Activated CD4-positive, alpha-beta memory T cell treated with anti-CD3 and anti-CD28 coated beads, Interleukin-2, amount 10 ng/mL, durations not matched to agents 7 days and 5 days (primary cell): ENCODE data around the gene SKOR2. TPM values are rescaled to one million over a fixed set of nuclear protein-coding genes. Genes with fewer than 3 reads are reported as not detected.

Experiments
- CTCF ChIA-PET: fragments of 350-600 bp; sonication (Branson Sonifier 250); formaldehyde crosslinking; loops from one replicate; lab custom pipeline; 2021; ENCODE audit warnings: antibody characterized with exemption, inconsistent platforms; lab: Charles Lee
- POLR2A ChIA-PET: fragments of 350-600 bp; sonication (Branson Sonifier 250); formaldehyde crosslinking; loops from one replicate; lab custom pipeline; 2021; ENCODE audit warnings: antibody characterized with exemption; lab: Charles Lee
- DNase-seq: peaks from one replicate; pipeline ENCODE4 v3.0.0-alpha.2; 2020
- H3K27ac Mint-ChIP-seq: one replicate; pipeline ENCODE4 v1.8.0; 2021; ENCODE audit warnings: mild to moderate bottlenecking, mixed read lengths
- H3K27me3 Mint-ChIP-seq: one replicate; pipeline ENCODE4 v1.8.0; 2021; ENCODE audit warnings: mixed read lengths
- H3K36me3 Mint-ChIP-seq: one replicate; pipeline ENCODE4 v1.8.0; 2021; ENCODE audit warnings: low read depth, mixed read lengths
- H3K4me1 Mint-ChIP-seq: one replicate; pipeline ENCODE4 v1.8.0; 2021; ENCODE audit warnings: mixed read lengths
- H3K4me3 Mint-ChIP-seq: one replicate; pipeline ENCODE4 v1.8.0; 2021; ENCODE audit warnings: mild to moderate bottlenecking, mixed read lengths
- H3K9me3 Mint-ChIP-seq: one replicate; pipeline ENCODE4 v1.8.0; 2021; ENCODE audit warnings: mixed read lengths
- total RNA-seq, 2 experiments: library from RNA; stranded (reverse); gene quantifications; one replicate each; pipeline ENCODE4 v1.2.3, GENCODE V29; 2021

The SKOR2 gene
- total RNA-seq, 2 experiments from 2014 or later = not detected

DNA sequence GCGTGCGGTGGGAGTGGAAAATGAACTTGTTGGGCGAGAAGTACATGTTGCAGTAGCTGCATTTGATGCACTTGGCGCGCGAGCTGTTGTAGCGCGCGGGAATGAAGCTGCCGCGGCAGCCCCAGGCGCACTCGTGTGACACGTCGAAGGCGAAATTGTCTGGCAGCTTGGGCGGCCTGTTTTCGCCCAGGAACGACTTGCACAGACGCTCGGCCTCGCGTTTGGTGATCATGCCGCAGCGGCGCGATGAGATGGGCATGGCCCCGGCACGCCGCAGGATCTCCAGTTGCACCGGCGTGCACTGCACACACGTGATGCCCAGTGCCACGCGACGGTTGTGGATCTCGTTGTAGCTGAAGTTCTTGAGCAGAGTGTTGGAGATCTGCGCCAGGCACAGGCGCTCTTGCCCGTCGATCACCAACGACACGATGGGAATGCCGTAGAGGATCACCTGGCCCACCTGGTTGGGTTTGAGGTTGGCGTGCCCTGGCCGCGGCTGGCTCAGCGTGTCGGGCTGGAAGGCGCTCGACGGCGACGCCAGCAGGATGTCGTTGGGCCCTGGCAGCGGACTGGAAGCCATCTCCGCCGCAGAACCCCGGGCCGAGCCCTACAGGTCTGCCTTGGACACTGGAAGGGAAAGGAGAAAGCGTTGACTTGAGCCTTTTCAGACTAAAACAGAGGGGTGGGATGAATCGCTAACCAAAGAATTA is 2.7 kb downstream of the SKOR2 start:
- ChIA-PET CTCF (interaction anchor here (1.1 kb wide), 1 partner anchor 15 kb away, joined by 3 read pairs; no protein-coding TSS in a partner anchor), POLR2A (no interaction called here)
- no peak for DNase-seq
- Mint-ChIP-seq H3K27me3 (peaks cover 77% of the 10 kb centered on the region), H3K9me3 (peaks cover 3% of the 10 kb centered on the region), H3K27ac (peak overlapping the region; percentile 42), H3K4me3 (no peak overlapping the region), H3K4me1 (no peaks in the 10 kb centered on the region), H3K36me3 (peaks cover 14% of the 10 kb centered on the region)

DNA sequence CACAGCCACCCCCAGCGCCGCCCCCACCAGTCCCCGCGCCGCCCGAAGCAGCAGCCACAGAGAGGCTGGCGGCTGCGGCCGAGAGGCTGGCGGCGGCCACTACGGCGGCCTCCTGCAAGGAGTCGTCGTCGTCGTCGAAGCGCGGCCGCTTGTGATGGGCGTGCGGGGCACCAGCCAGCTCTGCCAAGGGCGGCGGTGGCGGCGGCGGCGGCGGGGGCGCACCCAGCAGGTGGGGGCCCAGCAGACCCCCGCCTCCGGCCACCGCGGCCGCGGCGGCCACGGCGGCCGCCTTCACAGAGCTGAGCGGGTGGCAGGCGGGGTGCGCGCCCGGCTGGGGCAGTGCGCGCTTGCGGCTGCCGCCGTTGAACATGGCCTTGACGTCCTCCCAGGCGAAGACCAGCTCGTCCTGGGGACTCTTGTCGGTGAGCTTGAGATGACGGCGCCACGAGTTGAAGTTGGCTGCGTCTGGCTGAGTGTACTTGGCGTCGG is 3.3 kb downstream of the SKOR2 start:
- CTCF ChIA-PET = interaction anchor here (1.1 kb wide), 1 partner anchor 14 kb away, joined by 3 read pairs; no protein-coding TSS in a partner anchor
- Mint-ChIP-seq H3K36me3 (peaks cover 14% of the 10 kb centered on the region), H3K9me3 (peaks cover 3% of the 10 kb centered on the region), H3K27me3 (peaks cover 75% of the 10 kb centered on the region), H3K4me1 (no peaks in the 10 kb centered on the region), H3K4me3 (no peak overlapping the region), H3K27ac (peak overlapping the region; percentile 42)
- DNase-seq = no peak
- POLR2A ChIA-PET = no interaction called here

DNA sequence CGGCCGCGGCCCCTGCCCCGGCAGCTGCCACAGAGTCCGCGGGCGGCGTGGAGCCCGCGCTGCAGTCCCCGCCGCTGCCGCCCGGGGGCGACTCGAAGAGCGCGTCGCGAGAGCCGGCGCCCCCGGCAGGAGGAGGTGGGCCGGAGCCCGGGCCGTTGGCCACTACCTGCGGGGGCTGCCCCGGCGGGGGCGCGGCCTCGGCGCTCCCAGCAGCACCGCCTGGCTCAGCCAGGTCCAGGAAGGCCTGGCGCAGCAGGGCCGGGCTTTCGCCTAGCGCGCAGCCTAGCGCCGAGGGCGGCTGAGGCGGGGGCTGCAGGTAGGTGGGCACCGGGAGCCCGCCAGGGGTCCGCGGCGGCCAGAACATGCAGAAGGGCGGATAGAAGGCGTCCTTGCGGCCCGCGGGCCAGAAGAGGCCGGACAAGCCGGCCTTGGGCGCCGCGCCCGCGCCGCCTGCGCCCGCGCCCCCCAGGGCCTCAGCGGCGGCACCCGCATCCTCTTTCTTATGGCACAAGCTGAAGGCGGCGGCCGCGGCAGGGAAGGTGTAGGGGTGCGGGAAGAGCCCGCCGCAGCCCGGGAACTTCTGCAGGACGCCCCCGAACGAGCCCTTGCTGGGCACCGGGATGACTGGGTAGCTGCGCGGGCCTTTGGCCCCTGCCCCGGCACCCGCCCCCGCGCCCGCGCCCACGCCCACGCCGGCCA is 3.9 kb downstream of the SKOR2 start:
- Mint-ChIP-seq H3K27ac (no peak overlapping the region), H3K4me1 (no peaks in the 10 kb centered on the region), H3K4me3 (no peak overlapping the region), H3K36me3 (peaks cover 14% of the 10 kb centered on the region), H3K27me3 (peaks cover 75% of the 10 kb centered on the region), H3K9me3 (peaks cover 3% of the 10 kb centered on the region)
- no peak for DNase-seq
- POLR2A ChIA-PET = no interaction called here
- CTCF ChIA-PET = interaction anchor here (1.1 kb wide), 1 partner anchor 13 kb away, joined by 3 read pairs; no protein-coding TSS in a partner anchor

DNA sequence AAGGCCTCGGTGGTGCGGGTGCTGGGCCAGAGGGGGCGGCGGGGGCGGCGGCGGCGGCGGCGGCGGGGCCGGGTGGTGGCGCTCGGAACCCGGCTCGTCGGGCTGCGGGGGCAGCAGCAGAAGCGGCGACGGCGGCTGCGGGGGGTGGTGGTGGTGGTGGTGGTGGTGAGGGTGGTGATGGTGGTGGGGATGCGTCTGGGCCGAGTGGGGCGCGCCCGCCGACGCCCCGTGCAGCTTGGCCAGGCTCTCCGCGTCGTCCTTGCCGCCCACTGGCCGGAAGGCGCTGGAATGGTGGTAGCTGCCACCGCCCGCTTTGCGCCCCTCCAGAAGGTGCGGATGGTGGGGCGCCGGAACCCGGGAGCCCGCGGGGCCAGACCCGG is 4.4 kb downstream of the SKOR2 start:
- Mint-ChIP-seq H3K27ac (no peak overlapping the region), H3K27me3 (peaks cover 70% of the 10 kb centered on the region), H3K36me3 (peaks cover 14% of the 10 kb centered on the region), H3K4me3 (no peak overlapping the region), H3K4me1 (no peaks in the 10 kb centered on the region), H3K9me3 (peaks cover 3% of the 10 kb centered on the region)
- no peak for DNase-seq
- CTCF ChIA-PET = no interaction called here
- POLR2A ChIA-PET = no interaction called here

DNA sequence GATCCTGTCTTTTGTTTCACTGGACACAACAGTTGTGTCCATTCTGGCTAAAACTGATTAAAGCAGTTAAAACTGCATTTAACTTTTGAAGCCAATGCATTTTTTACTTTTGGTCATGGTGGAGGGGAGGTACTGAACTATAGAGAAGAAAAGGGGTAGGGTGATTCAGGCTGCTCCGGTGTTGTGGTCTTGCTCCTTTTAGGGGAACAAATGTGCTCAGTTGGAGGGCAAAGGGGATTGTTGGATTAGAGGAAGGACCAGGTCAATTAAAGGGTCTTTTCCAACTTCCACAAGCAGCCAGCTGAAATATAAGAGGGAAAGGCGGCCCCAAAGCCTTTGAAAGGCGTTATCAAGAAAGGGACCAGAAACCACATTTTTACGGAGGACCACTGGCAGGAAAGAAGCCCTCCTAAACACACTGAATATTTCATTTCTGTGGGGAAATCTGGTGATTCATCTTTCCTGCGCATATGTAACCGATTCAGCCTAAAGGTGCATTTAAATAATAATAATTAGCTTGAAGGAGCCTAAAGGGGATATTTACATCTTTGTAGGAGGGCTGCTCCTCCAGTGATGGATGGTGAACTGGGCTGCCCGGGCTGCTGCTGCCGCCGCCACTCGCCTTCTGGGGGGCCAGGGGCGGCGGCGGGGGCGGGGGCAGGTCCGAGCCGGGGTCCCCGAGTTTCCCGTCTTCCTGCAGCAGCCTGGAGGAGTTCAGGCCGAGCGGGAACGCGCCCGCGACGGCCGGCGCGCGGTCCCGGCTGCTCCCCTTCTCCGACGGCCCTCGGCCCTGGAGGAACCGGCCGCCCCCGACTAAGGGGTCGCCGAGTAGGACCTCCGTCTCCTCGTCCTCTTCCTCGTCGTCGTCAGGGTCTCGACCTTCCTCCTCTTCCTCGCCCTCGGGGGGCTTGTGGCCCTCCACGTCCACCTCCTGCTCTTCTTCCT is 5.2 kb downstream of the SKOR2 start:
- CTCF ChIA-PET = no interaction called here
- Mint-ChIP-seq H3K27ac (peak overlapping the region; percentile 29), H3K4me1 (no peaks in the 10 kb centered on the region), H3K27me3 (peaks cover 68% of the 10 kb centered on the region), H3K9me3 (peaks cover 3% of the 10 kb centered on the region), H3K36me3 (peaks cover 14% of the 10 kb centered on the region), H3K4me3 (no peak overlapping the region)
- no peak for DNase-seq
- POLR2A ChIA-PET = no interaction called here

DNA sequence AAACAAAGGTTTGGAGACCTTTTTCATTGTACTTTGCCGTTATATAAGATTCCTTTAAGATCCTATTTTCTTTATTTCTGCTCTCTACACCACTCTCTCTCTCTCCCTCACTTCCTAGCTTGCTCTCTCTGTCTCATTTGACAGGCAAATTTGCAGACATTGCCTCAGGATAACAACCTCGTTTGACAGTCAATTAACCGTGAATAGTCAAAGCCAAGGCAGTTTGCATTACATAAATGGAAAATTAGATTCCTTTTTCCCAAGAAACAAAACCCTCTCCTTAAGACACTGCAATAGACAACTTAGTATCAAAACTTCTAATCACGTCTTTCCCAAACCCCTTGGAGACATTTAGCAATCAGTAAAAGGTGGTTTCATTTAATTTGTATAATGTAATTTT is 7.4 kb downstream of the SKOR2 start:
- Mint-ChIP-seq H3K4me3 (no peak overlapping the region), H3K9me3 (peaks cover 3% of the 10 kb centered on the region), H3K36me3 (peaks cover 9% of the 10 kb centered on the region), H3K27me3 (peaks cover 51% of the 10 kb centered on the region), H3K27ac (no peak overlapping the region), H3K4me1 (no peaks in the 10 kb centered on the region)
- DNase-seq = no peak
- ChIA-PET CTCF (interaction anchor here (1.2 kb wide), 1 partner anchor 505 kb away, joined by 3 read pairs; no protein-coding TSS in a partner anchor), POLR2A (no interaction called here)

DNA sequence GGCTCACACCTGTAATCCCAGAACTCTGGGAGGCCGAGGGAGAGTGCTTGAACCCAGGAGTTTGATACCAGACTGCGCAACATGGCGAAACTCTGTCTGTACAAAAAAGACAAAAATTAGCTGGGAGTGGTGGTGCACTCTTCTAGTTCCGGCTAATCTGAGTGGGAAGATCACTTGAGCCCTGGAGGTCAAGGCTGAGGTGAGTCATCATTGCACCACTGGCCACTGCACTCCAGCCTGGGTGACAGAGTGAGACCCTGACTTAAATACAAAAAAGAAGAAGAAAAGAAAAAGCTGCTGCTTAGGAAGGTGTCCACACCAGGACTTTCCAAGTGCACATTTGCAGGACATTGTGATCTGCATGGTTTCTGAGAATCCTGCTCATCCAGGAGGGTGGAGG is 16.4 kb downstream of the SKOR2 start:
- DNase-seq = no peak
- no peaks in the 10 kb centered on the region for H3K9me3 Mint-ChIP-seq
- CTCF ChIA-PET = interaction anchor here (1.6 kb wide), 1 partner anchor 15 kb away, joined by 3 read pairs; no protein-coding TSS in a partner anchor
- no peak overlapping the region for H3K4me3 Mint-ChIP-seq
- no peaks in the 10 kb centered on the region for H3K36me3 Mint-ChIP-seq
- POLR2A ChIA-PET = no interaction called here
- no peak overlapping the region for H3K27ac Mint-ChIP-seq
- H3K27me3 Mint-ChIP-seq = peaks cover 30% of the 10 kb centered on the region
- H3K4me1 Mint-ChIP-seq = no peaks in the 10 kb centered on the region

DNA sequence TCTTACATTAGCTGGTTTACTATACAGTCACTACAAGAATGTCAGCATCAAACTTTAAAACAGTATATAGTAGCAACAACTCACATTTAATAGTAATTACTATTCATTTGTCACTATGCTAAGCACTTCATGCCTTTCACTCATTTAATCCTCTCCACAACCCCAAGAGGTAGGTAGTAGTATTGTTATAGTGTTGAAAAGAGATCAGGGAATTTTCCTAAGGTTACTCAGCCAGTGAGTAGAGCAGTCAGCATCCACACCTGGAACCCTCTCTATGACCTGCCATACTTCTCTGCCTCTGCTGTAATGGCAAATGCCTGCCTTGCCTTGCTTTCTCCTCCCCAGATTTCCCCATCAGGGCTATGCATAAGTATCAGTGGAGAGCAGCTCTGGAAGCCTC is 24.8 kb downstream of the SKOR2 start:
- no peak for DNase-seq
- Mint-ChIP-seq H3K27ac (no peak overlapping the region), H3K4me3 (no peak overlapping the region), H3K27me3 (peaks cover 39% of the 10 kb centered on the region), H3K4me1 (no peaks in the 10 kb centered on the region), H3K36me3 (no peaks in the 10 kb centered on the region), H3K9me3 (no peaks in the 10 kb centered on the region)
- CTCF ChIA-PET = no interaction called here
- POLR2A ChIA-PET = no interaction called here

DNA sequence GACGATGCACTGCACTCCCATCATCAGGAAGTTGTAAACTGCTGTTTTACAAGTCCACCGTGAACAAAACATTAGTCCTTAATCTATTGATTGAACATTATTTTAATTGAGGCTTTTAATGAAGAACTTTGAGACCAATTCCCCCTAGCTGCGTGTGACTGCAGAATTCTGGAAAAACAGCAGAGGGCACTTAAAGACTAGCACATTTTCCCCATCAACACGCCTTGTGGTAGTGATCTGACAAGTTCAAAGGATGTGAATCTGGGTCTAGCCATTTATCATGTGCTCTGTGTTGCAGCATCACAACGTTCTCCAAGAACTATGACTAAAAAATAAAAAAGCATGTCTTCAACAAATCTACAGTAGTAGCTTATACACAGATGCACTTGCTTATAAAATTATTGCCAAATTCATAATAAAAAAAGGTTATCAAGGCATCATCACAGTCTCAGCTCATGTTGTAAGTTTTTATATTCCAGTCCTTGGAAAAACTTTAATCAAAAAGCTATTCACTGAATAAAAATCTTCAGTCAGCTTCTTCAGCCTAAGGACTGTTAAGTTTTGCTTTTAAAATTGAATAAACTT is 35.8 kb downstream of the SKOR2 start:
- Mint-ChIP-seq H3K27ac (no peak overlapping the region), H3K36me3 (no peaks in the 10 kb centered on the region), H3K9me3 (no peaks in the 10 kb centered on the region), H3K4me3 (no peak overlapping the region), H3K4me1 (no peaks in the 10 kb centered on the region), H3K27me3 (peaks cover 50% of the 10 kb centered on the region)
- POLR2A ChIA-PET = no interaction called here
- no peak for DNase-seq
- CTCF ChIA-PET = interaction anchor here (1.7 to 3.1 kb wide), 4 partner anchors 11 to 536 kb away, joined by 3 to 30 read pairs (median 8); no protein-coding TSS in a partner anchor

DNA sequence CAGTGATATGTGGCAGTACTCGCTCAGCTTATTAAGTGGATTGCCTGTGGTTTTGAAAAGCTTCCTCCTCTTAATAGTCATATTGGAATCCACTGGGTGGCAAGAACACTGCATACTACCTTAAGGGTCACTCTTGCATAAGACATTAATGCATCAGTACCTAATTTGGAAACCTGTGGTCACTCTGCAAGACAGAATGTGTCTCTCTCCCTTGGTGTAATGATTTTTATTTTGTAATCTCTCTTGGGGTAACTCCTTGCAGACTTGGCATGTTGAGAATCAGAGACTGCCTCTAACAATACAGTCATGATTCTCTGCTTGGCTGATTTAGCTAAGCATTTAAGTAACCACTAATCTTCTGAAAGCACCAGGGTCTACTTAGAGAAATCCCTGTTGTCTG is 42.3 kb downstream of the SKOR2 start:
- Mint-ChIP-seq H3K27ac (no peak overlapping the region), H3K9me3 (no peaks in the 10 kb centered on the region), H3K4me3 (no peak overlapping the region), H3K4me1 (no peaks in the 10 kb centered on the region), H3K36me3 (no peaks in the 10 kb centered on the region), H3K27me3 (peaks cover 40% of the 10 kb centered on the region)
- no peak for DNase-seq
- CTCF ChIA-PET = interaction anchor here (1.5 kb wide), 1 partner anchor 540 kb away, joined by 4 read pairs; no protein-coding TSS in a partner anchor
- POLR2A ChIA-PET = no interaction called here

DNA sequence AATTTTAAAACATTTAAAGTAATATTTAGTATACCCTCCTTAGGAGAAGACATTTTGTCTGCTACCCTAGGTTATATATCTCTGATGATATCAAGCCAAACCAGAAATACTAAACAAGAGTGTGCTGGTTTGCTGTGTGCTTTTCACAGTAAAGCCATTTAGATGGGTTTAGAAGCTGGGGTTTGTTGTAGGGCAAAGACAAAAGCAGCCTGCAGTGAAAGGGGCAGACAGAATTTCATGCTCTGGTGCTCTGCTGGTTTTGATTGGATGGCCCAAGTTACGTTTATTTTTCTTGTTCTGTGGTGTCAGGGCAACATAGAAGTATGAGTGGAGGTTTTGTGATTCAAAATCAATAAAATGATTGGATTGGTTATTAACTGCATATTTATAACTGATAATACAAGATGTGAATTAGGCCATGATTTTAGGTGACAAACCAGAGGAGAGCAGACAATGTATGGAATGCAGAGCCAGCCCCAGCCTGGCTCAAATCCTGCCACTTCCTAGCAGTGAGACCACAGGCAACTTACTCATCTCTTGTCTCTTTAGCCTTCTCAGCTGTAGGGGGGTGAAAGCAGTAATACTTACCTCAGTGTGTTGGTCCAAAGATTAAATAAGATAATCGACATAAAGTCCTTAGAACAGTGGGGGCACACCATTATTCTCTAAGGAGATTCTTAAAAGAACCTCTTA is 44.4 kb downstream of the SKOR2 start:
- Mint-ChIP-seq H3K4me1 (no peaks in the 10 kb centered on the region), H3K9me3 (no peaks in the 10 kb centered on the region), H3K4me3 (no peak overlapping the region), H3K27ac (no peak overlapping the region), H3K36me3 (no peaks in the 10 kb centered on the region), H3K27me3 (peaks cover 29% of the 10 kb centered on the region)
- no peak for DNase-seq
- ChIA-PET CTCF (no interaction called here), POLR2A (no interaction called here)
